GM10248 (cell line): ENCODE data around the gene WDR70.

Experiments used
- CTCF ChIA-PET: fragments of 300-600 bp; sonication (Branson Sonifier 250); formaldehyde crosslinking; extraction: SDS; loops from one replicate; lab custom pipeline; 2021; ENCODE audit warnings: antibody characterized with exemption; lab: Yijun Ruan, JAX
- POLR2A ChIA-PET: fragments of 350-650 bp; sonication (Branson Sonifier 250); formaldehyde crosslinking; extraction: SDS; loops from one replicate; lab custom pipeline; 2020; ENCODE audit warnings: antibody characterized with exemption; lab: Yijun Ruan, JAX
- DNase-seq: peaks from one replicate; pipeline ENCODE4 v3.0.0; 2012; ENCODE audit errors: extremely low spot score
- CTCF ChIP-seq: IDR thresholded peaks from 2 replicates; pipeline ENCODE4 v1.5.1; 2012; ENCODE audit warnings: mild to moderate bottlenecking, low read depth; ENCODE audit errors: extremely low read depth, missing control alignments, control extremely low read depth

WDR70 gene

DNA sequence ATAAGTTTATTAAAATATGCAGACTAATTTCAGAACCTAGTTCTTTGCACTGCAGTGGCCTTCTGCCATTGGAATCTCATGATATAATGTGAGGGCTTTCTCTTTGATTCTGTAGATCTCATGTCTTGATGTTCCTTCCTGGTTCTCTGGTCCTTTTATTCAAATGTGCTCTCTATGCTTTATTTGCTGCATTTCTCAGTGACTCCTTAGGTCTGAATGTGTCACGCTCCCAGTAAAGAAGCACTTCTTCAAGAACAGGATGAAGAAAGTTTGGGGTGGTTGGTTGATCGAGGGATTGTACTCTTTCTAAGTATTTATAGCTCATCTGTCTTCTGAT is 338.1 kb downstream of the WDR70 start:
- ChIA-PET CTCF (interaction anchor here (1.3 kb wide), 1 partner anchor 17 kb away, joined by 3 read pairs; no protein-coding TSS in a partner anchor), POLR2A (interaction anchor here (0.5 kb wide), 1 partner anchor 264 kb away, joined by 3 read pairs; no protein-coding TSS in a partner anchor)
- no peak for DNase-seq
- no peak for TF ChIP-seq CTCF

- DNase-seq, result no peak
- TF ChIP-seq CTCF, result no peak
- ChIA-PET CTCF (interaction anchor here (1.3 kb wide), 1 partner anchor 18 kb away, joined by 3 read pairs; no protein-coding TSS in a partner anchor), POLR2A (interaction anchor here (0.5 kb wide), 1 partner anchor 264 kb away, joined by 3 read pairs; no protein-coding TSS in a partner anchor)
Measured at GRCh38 chr5:37717613-37718431, 338.7 kb downstream of the WDR70 start.

DNA sequence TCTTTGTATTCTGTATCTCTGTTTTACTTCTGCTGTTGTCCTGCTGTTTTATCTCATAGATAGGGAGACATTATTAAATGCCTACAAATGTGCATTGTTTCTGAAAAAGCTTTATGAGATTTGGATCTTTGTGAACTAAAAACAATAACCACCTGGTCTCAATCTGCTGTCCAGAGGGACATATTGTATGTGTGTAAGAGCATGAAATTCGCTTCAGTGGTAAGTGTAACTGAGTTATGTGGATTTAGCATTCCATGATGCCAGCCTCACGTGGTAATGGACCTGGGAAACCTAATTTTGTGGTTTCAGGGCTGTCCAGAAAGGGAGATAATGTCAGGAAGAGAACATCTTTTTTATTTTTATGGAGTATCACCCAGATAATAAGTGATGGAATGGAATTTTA is 341.4 kb downstream of the WDR70 start:
- ChIA-PET CTCF (interaction anchor here (1.6 to 5.3 kb wide), 2 partner anchors 12 to 18 kb away, joined by 3 to 31 read pairs; no protein-coding TSS in a partner anchor), POLR2A (no interaction called here)
- TF ChIP-seq CTCF, result no peak
- no peak for DNase-seq

- CTCF ChIA-PET, result interaction anchor here (1.3 to 5.3 kb wide), 4 partner anchors 8 to 115 kb away, joined by 3 to 31 read pairs (median 8); no protein-coding TSS in a partner anchor
- DNase-seq, result peak; percentile 24
Measured at GRCh38 chr5:37721447-37721871, 342.3 kb downstream of the WDR70 start.

GRCh38 chr5:37722236-37723161 is 343.4 kb downstream of the WDR70 start:
- DNase-seq, result peak; percentile 25
- POLR2A ChIA-PET, result no interaction called here
- TF ChIP-seq CTCF, result no peak
- CTCF ChIA-PET, result interaction anchor here (1.0 to 5.3 kb wide), 15 partner anchors 9 to 468 kb away, joined by 3 to 31 read pairs (median 4); no protein-coding TSS in a partner anchor

More at GRCh38 chr5:37721447-37721871, 342.3 kb downstream of the WDR70 start:
- POLR2A ChIA-PET, result no interaction called here
- no peak for TF ChIP-seq CTCF
